HUES64 (cell line): ENCODE measurements around the gene KDM5D.

ENCODE experiments used
- H3K27ac ChIP-seq: 2 replicates; pipeline ENCODE4 v1.7.0; 2013; ENCODE audit warnings: low read depth, low read length, inconsistent platforms
- H3K27me3 ChIP-seq: 2 replicates; pipeline ENCODE4 v1.6.1; 2013; ENCODE audit warnings: mild to moderate bottlenecking, low read length; ENCODE audit not compliant: insufficient read depth
- H3K36me3 ChIP-seq: 2 replicates; pipeline ENCODE4 v1.6.1; 2013; ENCODE audit warnings: mild to moderate bottlenecking, low read length; ENCODE audit not compliant: insufficient read depth
- H3K4me1 ChIP-seq: 2 replicates; pipeline ENCODE4 v1.6.1; 2013; ENCODE audit warnings: mild to moderate bottlenecking, low read length, moderate library complexity; ENCODE audit not compliant: insufficient read depth
- H3K4me3 ChIP-seq: 2 replicates; pipeline ENCODE4 v1.5.1; 2013; ENCODE audit warnings: mild to moderate bottlenecking, low read length, moderate library complexity
- H3K9ac ChIP-seq: 2 replicates; pipeline ENCODE4 v1.6.1; 2013; ENCODE audit warnings: mild to moderate bottlenecking, low read depth, low read length
- H3K9me3 ChIP-seq: 2 replicates; pipeline ENCODE4 v1.6.1; 2013; ENCODE audit warnings: low read depth, low read length; ENCODE audit not compliant: insufficient read depth
- WGBS: fragments of 150-250, 120-280 bp; methylation state at CpG from one replicate; pipeline ENCODE4 v1.1.7; 2013; ENCODE audit warnings: missing lambda C conversion rate; 5-methylcytosine and 5-hydroxymethylcytosine counted together

The KDM5D gene

GRCh38 chrY:19680821-19681220 is 63.7 kb downstream of the KDM5D start:
- peaks cover 4% of the 10 kb centered on the region; the same call in 1 of the 2 replicates for H3K9me3 ChIP-seq
- H3K9ac ChIP-seq: no peak overlapping the region
- no peak overlapping the region for H3K4me3 ChIP-seq
- no peaks in the 10 kb centered on the region for H3K27me3 ChIP-seq
- H3K27ac ChIP-seq: no peak overlapping the region
- no peaks in the 10 kb centered on the region for H3K4me1 ChIP-seq
- H3K36me3 ChIP-seq: no peaks in the 10 kb centered on the region
- 46% methylated on average over 1 of the region's 1 CpG for WGBS
